Measurements from ENCODE around the gene TMEM161B. TPM values are rescaled to one million over a fixed set of nuclear protein-coding genes. Genes with fewer than 3 reads are reported as not detected.
A peak's percentile ranks its signal among the peaks of the same experiment; 100 is the strongest.

Gene TMEM161B
- total and polyA plus RNA-seq, 2 of the 13 experiments (the other 11 are each of a cell fraction or from before 2014, with no cell fraction given): 15.0 to 22.1 TPM

- DNase-seq (ENCODE audit: low spot score): no peak
- POLR2A ChIA-PET: interaction anchor here (0.5 kb wide), 1 partner anchor 17 kb away, joined by 3 read pairs; no protein-coding TSS in a partner anchor
Observed at GRCh38 chr5:88154891-88155290, 113.8 kb downstream of the TMEM161B start.

GRCh38 chr5:88150747-88151146 is 117.9 kb downstream of the TMEM161B start:
- BruUV-seq (replicated peaks): no TSS peak
- DNase-seq (ENCODE audit: low spot score): no peak
- ATAC-seq: no peak
- no peak overlapping the region for H2AFZ ChIP-seq (ENCODE audit: low read length)
- no peaks in the 10 kb centered on the region for H3K79me2 ChIP-seq (ENCODE audit: insufficient read depth, low read length)
- no peaks in the 10 kb centered on the region for H3K36me3 ChIP-seq (replicated peaks in 1 of 2; ENCODE audit: control insufficient read depth in 1 of 2, insufficient read depth in 2 of 2, low read length in 2 of 2)
- no peaks in the 10 kb centered on the region for H3K9me3 ChIP-seq (ENCODE audit: low read length)
- H3K9ac ChIP-seq (ENCODE audit: insufficient read depth, low read depth, low read length): no peak overlapping the region
- no peak overlapping the region for H3K4me3 ChIP-seq (replicated peaks in 1 of 3; ENCODE audit: insufficient read depth in 1 of 3, low read depth in 2 of 3, low read length in 3 of 3)
- H3K27ac ChIP-seq (ENCODE audit: extremely low read length, insufficient read depth, low read length): no peak overlapping the region
- in situ Hi-C loops (cut with HindIII; ENCODE audit: extremely low pct_ligation_motif_present, low pct_unique_long_range_greater_than_20kb): no loop called here
- TF ChIP-seq CEBPB (IDR thresholded peaks at IDR 0.05; ENCODE audit: borderline replicate concordance, low read depth, low read length) (peak; percentile 53; the same call in 1 of the 2 replicates), DMTF1 (CRISPR knock-in tag; IDR thresholded peaks at IDR 0.05) (no peak)
- POLR2A ChIA-PET: no interaction called here
- intact Hi-C loops (cut with micrococcal nuclease; ENCODE audit: unreplicated experiment): no loop called here
- peaks cover 6% of the 10 kb centered on the region for H3K4me1 ChIP-seq (ENCODE audit: insufficient read depth, low read length)
- H4K20me1 ChIP-seq (ENCODE audit: insufficient read depth, low read length): no peaks in the 10 kb centered on the region
- CTCF ChIA-PET (ENCODE audit: low intra/inter-chr PET ratio, low total read pairs): no interaction called here
- FAIRE-seq: no peak
- H3K4me2 ChIP-seq (ENCODE audit: low read depth, low read length): no peak overlapping the region
- H3K27me3 ChIP-seq (ENCODE audit: control insufficient read depth in 1 of 2, insufficient read depth in 2 of 2, low read length in 2 of 2): peaks cover 0 to 6% of the 10 kb centered on the region in 2 experiments; a peak in 1 of 5 replicates

More at GRCh38 chr5:88154891-88155290, 113.8 kb downstream of the TMEM161B start:
- intact Hi-C loops (cut with micrococcal nuclease; ENCODE audit: unreplicated experiment) (no loop called here), in situ Hi-C loops (cut with HindIII; ENCODE audit: extremely low pct_ligation_motif_present, low pct_unique_long_range_greater_than_20kb) (no loop called here)
- no peak overlapping the region for H2AFZ ChIP-seq (ENCODE audit: low read length)
- H3K4me1 ChIP-seq (ENCODE audit: insufficient read depth, low read length): no peaks in the 10 kb centered on the region
- no peak overlapping the region for H3K27ac ChIP-seq (ENCODE audit: extremely low read length, insufficient read depth, low read length)
- no peaks in the 10 kb centered on the region for H3K36me3 ChIP-seq (replicated peaks in 1 of 2; ENCODE audit: control insufficient read depth in 1 of 2, insufficient read depth in 2 of 2, low read length in 2 of 2)
- no peaks in the 10 kb centered on the region for H4K20me1 ChIP-seq (ENCODE audit: insufficient read depth, low read length)
- H3K4me3 ChIP-seq (replicated peaks in 1 of 3; ENCODE audit: insufficient read depth in 1 of 3, low read depth in 2 of 3, low read length in 3 of 3): no peak overlapping the region
- H3K79me2 ChIP-seq (ENCODE audit: insufficient read depth, low read length): no peaks in the 10 kb centered on the region
- H3K9me3 ChIP-seq (ENCODE audit: low read length): no peaks in the 10 kb centered on the region
- no peak overlapping the region for H3K4me2 ChIP-seq (ENCODE audit: low read depth, low read length)
- H3K27me3 ChIP-seq (ENCODE audit: control insufficient read depth in 1 of 2, insufficient read depth in 2 of 2, low read length in 2 of 2): no peaks in the 10 kb centered on the region
- FAIRE-seq: no peak
- no peak overlapping the region for H3K9ac ChIP-seq (ENCODE audit: insufficient read depth, low read depth, low read length)
- ATAC-seq: no peak
- CTCF ChIA-PET (ENCODE audit: low intra/inter-chr PET ratio, low total read pairs): no interaction called here
- TF ChIP-seq ZNF740 (CRISPR knock-in tag; IDR thresholded peaks at IDR 0.05): no peak
- no peak for TF ChIP-seq ZBTB20 (CRISPR knock-in tag; IDR thresholded peaks at IDR 0.05; ENCODE audit: borderline replicate concordance, low read depth)
- TF ChIP-seq PBX2 (CRISPR knock-in tag; IDR thresholded peaks at IDR 0.05): no peak
- 50% methylated on average over 1 of the region's 1 CpG for WGBS (ENCODE audit: low lambda C conversion rate)
- BruUV-seq (replicated peaks): no TSS peak

Measured in HepG2 (cell line).